Activated naive CD4-positive, alpha-beta T cell treated with anti-CD3 and anti-CD28 coated beads for 36 hours (primary cell): Measurements from ENCODE around the gene AMBP. TPM values are rescaled to one million over a fixed set of nuclear protein-coding genes. Genes with fewer than 3 reads are reported as not detected.

Experiments used
- CTCF ChIA-PET: fragments of 350-600 bp; sonication (Branson Sonifier 250); formaldehyde crosslinking; loops from one replicate; lab custom pipeline; 2021; ENCODE audit warnings: antibody characterized with exemption; lab: Charles Lee
- DNase-seq: peaks from one replicate; pipeline ENCODE4 v3.0.0-alpha.2; 2020
- H3K27ac Mint-ChIP-seq: one replicate; pipeline ENCODE4 v1.8.0; 2021; ENCODE audit warnings: mild to moderate bottlenecking, mixed read lengths
- H3K27me3 Mint-ChIP-seq: one replicate; pipeline ENCODE4 v1.8.0; 2021; ENCODE audit warnings: low read depth, mixed read lengths
- H3K36me3 Mint-ChIP-seq: one replicate; pipeline ENCODE4 v1.8.0; 2021; ENCODE audit warnings: low read depth, mixed read lengths
- H3K4me1 Mint-ChIP-seq: one replicate; pipeline ENCODE4 v1.8.0; 2021; ENCODE audit warnings: low read depth, mixed read lengths
- H3K4me3 Mint-ChIP-seq: one replicate; pipeline ENCODE4 v1.8.0; 2021; ENCODE audit warnings: mild to moderate bottlenecking, moderate library complexity, mixed read lengths
- H3K9me3 Mint-ChIP-seq: one replicate; pipeline ENCODE4 v1.8.0; 2021; ENCODE audit warnings: mixed read lengths
- intact Hi-C: fragments of 100-400 bp; cut with micrococcal nuclease; formaldehyde crosslinking; loops from one replicate; pipeline ENCODE4 v1.15.1; 2023
- total RNA-seq, 2 experiments: library from RNA; stranded (reverse); gene quantifications; one replicate each; pipeline ENCODE4 v1.2.3, GENCODE V29; 2021

AMBP gene
- total RNA-seq, 2 experiments from 2014 or later, result not detected

- peaks cover 6% of the 10 kb centered on the region for H3K27me3 Mint-ChIP-seq
- H3K27ac Mint-ChIP-seq, result no peak overlapping the region
- H3K9me3 Mint-ChIP-seq, result no peaks in the 10 kb centered on the region
- no peak overlapping the region for H3K4me3 Mint-ChIP-seq
- H3K36me3 Mint-ChIP-seq, result no peaks in the 10 kb centered on the region
- CTCF ChIA-PET, result interaction anchor here (0.8 to 4.9 kb wide), 20 partner anchors 10 to 208 kb away, joined by 3 to 38 read pairs (median 5); partner anchors contain the start of genes AMBP and COL27A1
- DNase-seq, result peak; percentile 78
- no peaks in the 10 kb centered on the region for H3K4me1 Mint-ChIP-seq
- intact Hi-C loops, result loop anchor here (1.0 kb wide), 3 partner anchors 47 to 197 kb away; partner anchors contain the start of gene COL27A1
Measured at GRCh38 chr9:114108016-114108833, 30.1 kb upstream of the AMBP start.

GRCh38 chr9:114107286-114108001 lies 29.3 kb upstream of the AMBP start:
- Mint-ChIP-seq H3K27ac (no peak overlapping the region), H3K27me3 (peaks cover 3% of the 10 kb centered on the region), H3K4me3 (no peak overlapping the region), H3K36me3 (no peaks in the 10 kb centered on the region), H3K4me1 (no peaks in the 10 kb centered on the region), H3K9me3 (peaks cover 2% of the 10 kb centered on the region)
- intact Hi-C loops, result loop anchor here (1.0 kb wide), 3 partner anchors 48 to 198 kb away; partner anchors contain the start of gene COL27A1
- CTCF ChIA-PET, result interaction anchor here (0.5 to 4.9 kb wide), 18 partner anchors 11 to 209 kb away, joined by 3 to 38 read pairs (median 5); partner anchors contain the start of genes AMBP and COL27A1
- no peak for DNase-seq

- intact Hi-C loops, result no loop called here
Measured at GRCh38 chr9:114105236-114105635, 27.1 kb upstream of the AMBP start.

GRCh38 chr9:114102484-114102883 lies 24.4 kb upstream of the AMBP start:
- no peak for DNase-seq
- peaks cover 3% of the 10 kb centered on the region for H3K4me1 Mint-ChIP-seq
- H3K36me3 Mint-ChIP-seq, result no peaks in the 10 kb centered on the region
- CTCF ChIA-PET, result interaction anchor here (0.7 to 1.7 kb wide), 3 partner anchors 20 to 189 kb away, joined by 3 to 6 read pairs (median 4); no protein-coding TSS in a partner anchor
- peaks cover 7% of the 10 kb centered on the region for H3K9me3 Mint-ChIP-seq
- intact Hi-C loops, result no loop called here
- H3K4me3 Mint-ChIP-seq, result no peak overlapping the region
- peaks cover 14% of the 10 kb centered on the region for H3K27me3 Mint-ChIP-seq
- H3K27ac Mint-ChIP-seq, result no peak overlapping the region

More at GRCh38 chr9:114105236-114105635, 27.1 kb upstream of the AMBP start:
- no peak overlapping the region for H3K27ac Mint-ChIP-seq
- no peak for DNase-seq
- H3K9me3 Mint-ChIP-seq, result peaks cover 7% of the 10 kb centered on the region
- no peaks in the 10 kb centered on the region for H3K36me3 Mint-ChIP-seq
- H3K4me3 Mint-ChIP-seq, result no peak overlapping the region
- CTCF ChIA-PET, result interaction anchor here (1.2 to 4.9 kb wide), 3 partner anchors 22 to 209 kb away, joined by 3 to 38 read pairs (median 10); no protein-coding TSS in a partner anchor
- peaks cover 6% of the 10 kb centered on the region for H3K27me3 Mint-ChIP-seq
- H3K4me1 Mint-ChIP-seq, result no peaks in the 10 kb centered on the region

GRCh38 chr9:114100536-114100935 lies 22.4 kb upstream of the AMBP start:
- peaks cover 32% of the 10 kb centered on the region for H3K27me3 Mint-ChIP-seq
- peaks cover 7% of the 10 kb centered on the region for H3K9me3 Mint-ChIP-seq
- CTCF ChIA-PET, result interaction anchor here (1.1 kb wide), 2 partner anchors 18 kb away, joined by 3 to 4 read pairs; no protein-coding TSS in a partner anchor

GRCh38 chr9:114099669-114100270 lies 21.7 kb upstream of the AMBP start:
- H3K36me3 Mint-ChIP-seq, result no peaks in the 10 kb centered on the region
- intact Hi-C loops, result no loop called here
- H3K9me3 Mint-ChIP-seq, result peaks cover 7% of the 10 kb centered on the region
- H3K4me3 Mint-ChIP-seq, result no peak overlapping the region
- CTCF ChIA-PET, result interaction anchor here (1.1 kb wide), 2 partner anchors 10 to 17 kb away, joined by 3 to 4 read pairs; no protein-coding TSS in a partner anchor
- H3K4me1 Mint-ChIP-seq, result peaks cover 6% of the 10 kb centered on the region
- peaks cover 35% of the 10 kb centered on the region for H3K27me3 Mint-ChIP-seq
- no peak overlapping the region for H3K27ac Mint-ChIP-seq
- no peak for DNase-seq

More at GRCh38 chr9:114100536-114100935, 22.4 kb upstream of the AMBP start:
- Mint-ChIP-seq H3K36me3 (no peaks in the 10 kb centered on the region), H3K4me1 (peaks cover 6% of the 10 kb centered on the region), H3K27ac (no peak overlapping the region), H3K4me3 (no peak overlapping the region)
- DNase-seq, result no peak
- intact Hi-C loops, result no loop called here

- Mint-ChIP-seq H3K4me1 (peaks cover 6% of the 10 kb centered on the region), H3K4me3 (no peak within 1 kb of the TSS), H3K27me3 (peaks cover 35% of the 10 kb centered on the region), H3K36me3 (no peaks in the 10 kb centered on the region), H3K27ac (no peak within 1 kb of the TSS), H3K9me3 (peaks cover 7% of the 10 kb centered on the region)
- intact Hi-C loops, result no loop called here
- CTCF ChIA-PET, result interaction anchor here (1.1 kb wide), 2 partner anchors 11 to 17 kb away, joined by 3 to 4 read pairs; no protein-coding TSS in a partner anchor
- DNase-seq, result no peak
Measured at GRCh38 chr9:114098936-114099668, 21.0 kb upstream of the AMBP start, which contains the start of gene KIF12. Gene KIF12 (minus strand): TSS chr9:114099292. CDS start chr9:114099276, 16 bp downstream.

- intact Hi-C loops, result no loop called here
Measured at GRCh38 chr9:114098021-114098935, 20.2 kb upstream of the AMBP start.

GRCh38 chr9:114097613-114098020 lies 19.5 kb upstream of the AMBP start:
- DNase-seq, result peak; percentile 35
- H3K4me3 Mint-ChIP-seq, result peak overlapping the region; percentile 3
- H3K9me3 Mint-ChIP-seq, result peaks cover 6% of the 10 kb centered on the region
- no peaks in the 10 kb centered on the region for H3K36me3 Mint-ChIP-seq
- no peak overlapping the region for H3K27ac Mint-ChIP-seq
- intact Hi-C loops, result no loop called here
- CTCF ChIA-PET, result interaction anchor here (1.3 to 1.5 kb wide), 2 partner anchors 13 to 15 kb away, joined by 3 to 6 read pairs; no protein-coding TSS in a partner anchor
- peaks cover 37% of the 10 kb centered on the region for H3K27me3 Mint-ChIP-seq
- H3K4me1 Mint-ChIP-seq, result peaks cover 6% of the 10 kb centered on the region

More at GRCh38 chr9:114098021-114098935, 20.2 kb upstream of the AMBP start:
- DNase-seq, result peak; percentile 25
- Mint-ChIP-seq H3K4me1 (peaks cover 6% of the 10 kb centered on the region), H3K4me3 (no peak overlapping the region), H3K27ac (no peak overlapping the region), H3K9me3 (peaks cover 7% of the 10 kb centered on the region), H3K27me3 (peaks cover 38% of the 10 kb centered on the region), H3K36me3 (no peaks in the 10 kb centered on the region)
- CTCF ChIA-PET, result interaction anchor here (1.3 to 1.5 kb wide), 2 partner anchors 14 to 16 kb away, joined by 3 to 6 read pairs; no protein-coding TSS in a partner anchor

- peaks cover 6% of the 10 kb centered on the region for H3K4me1 Mint-ChIP-seq
- no peak overlapping the region for H3K27ac Mint-ChIP-seq
- intact Hi-C loops, result no loop called here
- CTCF ChIA-PET, result interaction anchor here (1.3 to 2.4 kb wide), 3 partner anchors 13 to 15 kb away, joined by 3 to 10 read pairs (median 6); no protein-coding TSS in a partner anchor
- DNase-seq, result no peak
- peaks cover 4% of the 10 kb centered on the region for H3K9me3 Mint-ChIP-seq
- H3K36me3 Mint-ChIP-seq, result no peaks in the 10 kb centered on the region
- peaks cover 35% of the 10 kb centered on the region for H3K27me3 Mint-ChIP-seq
- H3K4me3 Mint-ChIP-seq, result no peak overlapping the region
Measured at GRCh38 chr9:114096866-114097612, 18.9 kb upstream of the AMBP start.
